G401 (cell line): Measurements from ENCODE around the gene CEBPZ. TPM values are rescaled to one million over a fixed set of nuclear protein-coding genes. Genes with fewer than 3 reads are reported as not detected.

Source experiments
- DNase-seq: peaks from one replicate; pipeline ENCODE4 v3.0.0-alpha.2; 2015; ENCODE audit warnings: low spot score
- in situ Hi-C: cut with HindIII; loops from 2 replicates; pipeline ENCODE4 v1.10.0; 2016; ENCODE audit warnings: low sequenced_read_pairs, mixed read lengths
- total RNA-seq: library from RNA; depleted of rRNA; stranded (reverse); fragments of >200 nt; shearing (Covaris generic); gene quantifications from 2 replicates; pipeline ENCODE4 v1.2.3, GENCODE V29; 2014

CEBPZ gene
- total RNA-seq, 1 experiment from 2014 or later = 63.4 TPM

DNA sequence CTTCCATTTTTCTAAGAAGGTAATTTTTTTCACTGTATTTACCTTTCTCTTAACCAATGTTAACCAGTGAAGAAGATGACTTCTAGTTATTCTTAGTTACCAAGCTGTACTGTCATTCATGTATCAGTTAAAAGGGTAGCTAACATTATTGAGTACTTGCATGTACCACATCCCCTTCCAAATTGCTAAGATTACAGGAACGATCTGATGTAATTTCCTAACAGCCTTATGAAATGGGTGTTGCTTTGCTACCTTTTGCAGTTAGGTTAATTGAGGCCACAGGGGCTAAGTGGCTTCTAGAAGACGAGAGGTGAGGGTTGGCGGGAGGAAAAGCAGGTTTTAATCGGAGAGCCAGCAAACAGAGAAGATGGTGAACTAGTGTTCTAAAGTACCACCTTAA, 41.1 kb downstream of the CEBPZ start:
- in situ Hi-C loops = no loop called here

DNA sequence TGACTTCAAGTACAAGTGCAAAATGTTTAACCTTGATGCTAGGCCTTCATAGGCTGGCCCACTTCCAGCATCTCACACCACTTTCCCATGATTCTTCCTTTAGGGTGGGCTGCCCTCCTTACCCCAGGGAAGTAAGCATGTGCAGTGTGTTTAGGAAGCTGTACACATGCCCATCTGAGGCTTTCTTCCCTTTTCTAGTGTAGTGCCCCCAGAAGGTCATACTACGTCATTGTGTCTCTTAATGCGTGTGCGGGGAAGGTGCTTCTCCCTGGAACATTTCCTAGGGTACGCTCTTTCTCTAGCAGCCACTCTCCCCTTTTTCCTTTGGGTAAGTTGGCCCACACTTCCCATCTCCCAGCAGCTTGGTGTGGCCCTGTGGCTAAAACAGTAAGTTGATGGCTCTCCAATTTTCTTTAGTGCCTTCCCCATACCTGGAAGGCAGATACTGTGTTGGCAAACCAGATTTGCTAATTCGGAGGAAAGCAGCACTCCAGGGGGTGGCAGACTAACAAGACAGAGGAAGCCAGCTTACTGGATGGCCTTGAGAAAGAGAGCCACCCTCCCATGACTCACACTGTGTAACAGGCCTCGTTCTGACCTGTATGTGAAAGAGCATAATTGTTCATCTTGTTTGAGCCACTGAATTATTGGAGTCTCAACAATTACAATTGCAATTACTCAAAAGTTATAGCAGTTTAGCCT, 41.8 kb downstream of the CEBPZ start:
- in situ Hi-C loops = no loop called here

More for the DNA sequence above, 41.1 kb downstream of the CEBPZ start:
- no peak for DNase-seq

DNA sequence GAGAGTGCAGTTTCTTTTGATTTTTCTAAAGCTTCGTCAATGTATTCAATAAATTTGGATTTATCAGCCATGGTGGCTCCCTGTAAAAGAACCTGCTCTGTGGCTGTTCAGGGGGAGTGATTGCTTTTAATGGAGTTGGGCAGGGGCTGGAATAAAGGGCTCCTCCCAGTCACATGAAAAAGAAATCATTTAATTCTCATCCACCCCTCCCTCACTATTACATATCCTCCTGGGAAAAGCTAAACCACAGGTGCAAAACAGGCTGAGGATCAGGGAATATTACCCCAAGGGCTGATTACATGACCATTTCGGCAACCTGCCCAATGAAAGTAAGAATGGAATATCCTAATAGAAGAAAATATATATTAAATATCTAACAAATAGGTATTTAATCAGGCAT, 42.8 kb downstream of the CEBPZ start, which contains the start of gene SULT6B1:
SULT6B1 (minus strand) TSS at position 101 of the 400 bp plus-strand sequence; CDS start at position 71, 30 bp downstream.
- no peak for DNase-seq
- in situ Hi-C loops = no loop called here

More for the DNA sequence above, 41.8 kb downstream of the CEBPZ start:
- DNase-seq = no peak

GRCh38 chr2:37181726-37182684, 49.4 kb downstream of the CEBPZ start:
- no peak for DNase-seq
- in situ Hi-C loops = no loop called here

DNA sequence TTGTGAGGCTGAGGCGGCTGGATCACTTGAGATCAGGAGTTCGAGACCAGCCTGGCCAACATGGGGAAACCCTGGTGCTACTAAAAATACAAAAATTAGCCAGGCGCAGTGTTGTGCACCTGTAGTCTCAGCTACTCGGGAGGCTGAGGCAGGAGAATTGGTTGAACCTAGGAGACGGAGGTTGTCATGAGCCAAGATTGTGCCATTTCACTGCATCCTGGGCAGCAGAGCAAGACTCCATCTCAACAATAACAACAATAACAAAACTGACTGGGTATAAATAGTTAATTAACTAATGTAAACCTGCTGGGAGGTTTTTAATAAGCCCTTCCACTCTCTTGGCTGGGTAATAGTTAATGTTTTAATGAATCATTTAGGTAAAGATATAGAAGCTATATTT, 50.8 kb downstream of the CEBPZ start:
- in situ Hi-C loops = no loop called here

DNA sequence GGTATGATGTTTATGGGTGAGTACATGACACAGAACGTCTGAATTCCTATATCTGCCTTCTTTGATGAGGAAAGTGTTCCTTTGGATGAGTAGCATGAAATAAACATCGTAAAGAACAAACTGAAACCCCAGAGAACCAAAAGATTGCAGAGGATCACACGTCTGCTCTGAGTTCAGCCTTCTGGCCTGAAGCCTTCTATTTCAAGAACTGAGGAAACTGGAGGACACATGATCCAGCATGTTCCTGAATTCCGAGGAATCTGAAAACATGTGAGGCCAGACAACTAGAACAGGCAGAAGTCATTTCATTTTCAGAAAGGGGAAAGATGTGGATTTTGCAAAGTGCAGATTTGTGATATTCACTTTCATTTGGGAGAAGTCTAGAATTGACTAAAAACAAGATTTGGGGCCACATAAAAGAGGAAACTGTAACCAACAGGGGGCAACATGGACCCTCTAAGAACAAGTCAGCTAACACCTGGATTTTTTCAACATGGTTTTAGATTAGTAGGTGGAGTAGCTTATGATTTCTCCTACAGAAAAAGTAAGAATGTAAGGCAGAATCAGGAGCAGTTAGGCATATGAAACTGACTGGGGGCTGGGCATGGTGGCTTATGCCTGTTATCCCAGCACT, 51.3 kb downstream of the CEBPZ start:
- in situ Hi-C loops = no loop called here
- no peak for DNase-seq

More for the DNA sequence above, 50.8 kb downstream of the CEBPZ start:
- no peak for DNase-seq

GRCh38 chr2:37173741-37174140, 57.7 kb downstream of the CEBPZ start:
- in situ Hi-C loops = no loop called here

GRCh38 chr2:37171624-37171950, 59.8 kb downstream of the CEBPZ start:
- in situ Hi-C loops = no loop called here
- no peak for DNase-seq

More at GRCh38 chr2:37173741-37174140, 57.7 kb downstream of the CEBPZ start:
- DNase-seq = no peak

GRCh38 chr2:37168217-37168981, 63.0 kb downstream of the CEBPZ start:
- DNase-seq = peak; percentile 19
- in situ Hi-C loops = no loop called here

- DNase-seq = no peak
- in situ Hi-C loops = no loop called here
Observed at GRCh38 chr2:37167636-37168180, 63.7 kb downstream of the CEBPZ start.

DNA sequence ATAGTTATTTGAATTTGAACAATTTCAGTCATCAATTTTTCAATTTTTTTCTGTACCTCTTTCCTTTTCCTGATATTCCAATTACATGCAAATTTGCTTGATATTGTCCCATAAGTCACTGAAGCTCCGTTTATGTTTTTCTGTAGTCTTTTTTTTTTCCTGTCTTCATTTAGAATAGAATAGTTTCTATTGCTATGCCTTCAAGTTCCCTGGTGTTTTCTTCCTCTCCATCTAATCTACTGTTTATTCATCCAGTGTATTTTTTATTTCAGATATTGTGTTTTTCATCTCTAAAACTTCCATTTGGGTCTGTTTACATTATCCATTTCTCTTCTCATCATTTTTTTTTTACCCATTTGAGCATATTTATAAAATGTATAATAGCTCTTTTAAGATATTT, 66.6 kb downstream of the CEBPZ start:
- DNase-seq = no peak
- in situ Hi-C loops = no loop called here

DNA sequence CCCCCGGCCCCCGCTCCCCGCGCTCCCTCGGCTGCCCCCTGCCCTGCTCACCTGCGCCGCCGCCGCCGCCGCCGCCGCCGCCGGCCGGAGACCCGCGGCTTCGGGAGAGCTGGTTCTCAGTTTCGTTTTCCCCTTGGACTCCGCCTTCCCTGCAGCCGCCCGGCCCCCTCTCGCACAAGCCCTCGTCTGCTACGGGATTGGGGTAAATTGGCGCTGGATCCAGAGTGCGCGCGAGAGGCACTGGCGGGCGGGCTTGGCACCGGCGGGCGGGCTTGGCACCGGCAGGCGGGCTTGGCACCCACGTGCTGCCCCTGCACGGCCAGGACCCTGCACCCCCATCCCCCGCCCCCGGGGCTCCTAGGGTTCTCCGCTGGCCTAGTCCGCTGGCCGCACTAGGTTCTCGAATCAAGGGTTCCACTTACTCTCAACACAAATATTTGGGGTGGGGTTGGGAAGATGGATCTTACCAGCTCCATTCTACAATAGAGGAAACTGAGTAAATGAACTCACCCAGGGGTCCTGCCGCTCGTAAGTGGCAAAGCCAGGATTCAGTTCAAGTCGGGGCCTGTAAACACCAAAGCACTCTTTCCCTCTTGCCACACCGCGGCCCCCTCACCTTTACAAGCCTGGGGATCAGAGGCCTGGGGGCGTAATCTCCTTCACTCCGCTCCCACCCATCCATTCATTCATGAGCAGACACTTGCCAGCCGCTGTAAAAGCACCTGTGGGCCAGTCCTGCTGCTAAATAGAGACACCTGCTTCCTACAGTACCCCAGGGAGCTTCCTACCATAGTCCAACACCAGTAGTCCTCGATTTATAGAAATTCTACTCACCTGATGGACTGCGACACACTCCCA, 74.3 kb downstream of the CEBPZ start, which contains the start of gene EIF2AK2:
EIF2AK2 (minus strand) TSS at position 124 of the 858 bp plus-strand sequence. CDS start 9,174 bp downstream, outside the sequence.
- DNase-seq = peak; percentile 70
- in situ Hi-C loops = no loop called here

DNA sequence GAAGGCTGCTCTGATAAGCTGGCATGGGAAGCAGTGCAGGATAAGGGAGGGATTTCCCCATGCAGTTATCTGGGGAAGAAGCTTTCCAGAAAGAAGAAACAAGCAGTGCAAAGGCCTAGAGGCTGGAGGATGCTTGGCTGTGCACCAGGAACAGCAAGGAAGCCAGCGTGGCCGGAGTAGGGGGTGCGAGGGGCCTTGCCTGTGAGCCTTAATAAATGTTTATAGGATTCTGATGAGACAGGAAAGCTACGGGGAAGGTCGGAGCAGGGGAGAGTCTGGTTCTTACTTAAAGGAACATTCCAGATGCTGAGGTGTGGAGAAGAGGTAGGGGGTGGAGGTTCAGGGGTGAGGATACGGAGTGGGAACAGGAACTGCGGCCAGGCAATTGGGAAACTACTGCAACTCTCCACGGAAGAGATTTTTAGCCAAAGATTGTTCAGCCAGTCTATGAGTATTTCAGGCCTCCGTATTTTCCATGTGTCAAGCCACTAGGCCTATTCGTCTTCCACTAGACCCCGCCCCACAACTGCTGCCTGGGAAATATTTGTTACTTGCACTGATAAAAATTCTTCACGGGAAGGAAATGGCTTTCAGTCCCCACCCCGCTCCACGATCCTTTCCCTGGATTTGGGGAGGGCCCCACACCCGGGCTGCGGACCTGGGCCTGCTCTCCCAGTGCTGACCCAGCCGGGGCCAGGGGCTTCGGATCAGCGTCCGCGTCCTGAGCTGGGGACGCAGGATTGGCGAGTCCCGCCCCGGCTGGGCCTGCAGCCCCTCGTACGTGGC, 75.1 kb downstream of the CEBPZ start:
- peak; percentile 57 for DNase-seq
- in situ Hi-C loops = no loop called here

DNA sequence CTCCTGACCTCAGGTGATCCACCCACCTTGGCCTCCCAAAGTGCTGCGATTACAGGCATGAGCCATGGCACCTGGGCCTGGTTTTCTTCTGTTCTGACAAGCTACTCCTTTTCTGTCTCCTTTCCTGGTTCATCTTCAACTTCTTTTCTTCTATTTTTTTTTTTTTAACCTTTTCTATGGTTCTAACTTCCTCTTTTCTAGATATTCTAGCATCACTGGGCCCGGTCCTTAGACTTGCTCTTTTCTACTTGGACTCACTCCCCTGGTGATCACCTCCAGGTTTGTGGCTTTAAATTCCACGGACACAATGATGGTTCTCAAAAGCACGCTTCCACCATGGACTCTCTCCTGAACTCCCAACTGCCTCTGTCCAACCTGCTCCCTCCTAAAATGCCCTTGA, 76.6 kb downstream of the CEBPZ start:
- in situ Hi-C loops = no loop called here
- DNase-seq = no peak

GRCh38 chr2:37153224-37153623, 78.2 kb downstream of the CEBPZ start:
- in situ Hi-C loops = no loop called here
- DNase-seq = no peak
